OCI-LY7 (cell line): ENCODE data around the gene TLCD5.

Source experiments
- EZH2phosphoT487 ChIP-seq: fragments of 200-600 bp; sonication (generic); IDR thresholded peaks from 2 replicates; pipeline ENCODE4 v1.6.1; 2018; ENCODE audit warnings: low read depth, borderline replicate concordance, mild to moderate bottlenecking, mixed run types, antibody characterized with exemption, low read length, moderate library complexity, mixed read lengths
- TF ChIP-seq, protein P1 (sequence below): fragments of 200-600 bp; sonication (generic); conservative IDR thresholded peaks from 2 replicates; pipeline ENCODE4 v1.5.1; 2014; ENCODE audit warnings: mild to moderate bottlenecking, antibody characterized with exemption, low read length, moderate library complexity, mixed read lengths

DNA sequence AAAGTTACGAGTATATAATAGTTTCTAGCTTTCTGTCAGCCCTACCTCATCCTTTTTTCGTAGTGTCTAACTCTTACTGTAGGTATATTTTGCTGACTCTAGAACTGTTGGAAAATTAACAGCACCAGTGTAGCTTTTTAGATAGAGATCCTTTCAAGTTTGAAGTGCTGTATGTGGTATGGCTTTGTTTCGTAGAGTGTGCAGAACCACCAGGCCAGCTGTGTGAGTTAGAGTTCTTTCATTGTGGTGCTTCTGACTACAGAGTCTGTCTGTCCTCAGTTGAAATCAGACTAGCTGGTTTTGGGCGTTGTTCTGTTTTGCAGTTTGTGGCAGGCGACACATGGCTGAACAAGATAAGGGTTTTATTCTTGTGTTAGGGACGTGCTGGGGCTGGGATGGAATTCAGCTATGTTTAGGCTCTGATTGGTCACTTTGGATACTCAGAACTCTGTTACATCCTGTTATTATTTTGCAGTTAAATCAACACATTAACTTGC lies 14.3 kb downstream of the TLCD5 start:
- TF ChIP-seq, protein P1, sequence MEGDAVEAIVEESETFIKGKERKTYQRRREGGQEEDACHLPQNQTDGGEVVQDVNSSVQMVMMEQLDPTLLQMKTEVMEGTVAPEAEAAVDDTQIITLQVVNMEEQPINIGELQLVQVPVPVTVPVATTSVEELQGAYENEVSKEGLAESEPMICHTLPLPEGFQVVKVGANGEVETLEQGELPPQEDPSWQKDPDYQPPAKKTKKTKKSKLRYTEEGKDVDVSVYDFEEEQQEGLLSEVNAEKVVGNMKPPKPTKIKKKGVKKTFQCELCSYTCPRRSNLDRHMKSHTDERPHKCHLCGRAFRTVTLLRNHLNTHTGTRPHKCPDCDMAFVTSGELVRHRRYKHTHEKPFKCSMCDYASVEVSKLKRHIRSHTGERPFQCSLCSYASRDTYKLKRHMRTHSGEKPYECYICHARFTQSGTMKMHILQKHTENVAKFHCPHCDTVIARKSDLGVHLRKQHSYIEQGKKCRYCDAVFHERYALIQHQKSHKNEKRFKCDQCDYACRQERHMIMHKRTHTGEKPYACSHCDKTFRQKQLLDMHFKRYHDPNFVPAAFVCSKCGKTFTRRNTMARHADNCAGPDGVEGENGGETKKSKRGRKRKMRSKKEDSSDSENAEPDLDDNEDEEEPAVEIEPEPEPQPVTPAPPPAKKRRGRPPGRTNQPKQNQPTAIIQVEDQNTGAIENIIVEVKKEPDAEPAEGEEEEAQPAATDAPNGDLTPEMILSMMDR = no peak
- no peak for TF ChIP-seq EZH2phosphoT487
